Colonic mucosa (tissue), 4 donors: ENCODE results near the gene KIF12. TPM values are rescaled to one million over a fixed set of nuclear protein-coding genes. Genes with fewer than 3 reads are reported as not detected.

Experiments used
- DNase-seq: peaks from one replicate; pipeline ENCODE4 v3.0.0-alpha.2; 2020
- H3K27ac ChIP-seq: fragments of 200-600 bp; one replicate; pipeline ENCODE4 v1.8.0; 2021
- H3K27me3 ChIP-seq: fragments of 200-600 bp; one replicate; pipeline ENCODE4 v1.8.0; 2021
- H3K36me3 ChIP-seq: fragments of 200-600 bp; one replicate; pipeline ENCODE4 v1.8.0; 2021
- H3K4me1 ChIP-seq: fragments of 200-600 bp; one replicate; pipeline ENCODE4 v1.8.0; 2021; ENCODE audit warnings: mild to moderate bottlenecking
- H3K4me3 ChIP-seq: fragments of 200-600 bp; one replicate; pipeline ENCODE4 v1.8.0; 2021
- H3K9ac ChIP-seq, 2 donors: one replicate each; pipeline ENCODE4 v1.7.0; 2013; ENCODE audit warnings: control low read depth in 2 of 2, low read depth in 2 of 2, low read length in 2 of 2
- H3K9me3 ChIP-seq: fragments of 200-600 bp; one replicate; pipeline ENCODE4 v1.8.0; 2021
- intact Hi-C: fragments of 100-400 bp; cut with DNase I; formaldehyde crosslinking; loops from one replicate; pipeline ENCODE4 v1.14.1; 2022
- total RNA-seq, 2 donors: library from RNA; stranded (reverse); fragmentation: NEBNext Ultra II Directional in 1 of 2; extraction: Animal tissue kit (Norgen Biotek cat#: 25700) in 1 of 2; gene quantifications; one replicate each; pipeline ENCODE4 v1.2.1, GENCODE V29; 2021
- TF ChIP-seq, protein P1 (sequence below): fragments of 200-600 bp; IDR thresholded peaks from one replicate; pipeline ENCODE4 v1.8.0; 2022; ENCODE audit warnings: antibody characterized with exemption, mild to moderate bottlenecking
- donor health status: healthy.
- donor health status: DM: no; HTN: no; CAD: no.
- donor health status: DM: no; HTN: no; CAD: no.

The KIF12 gene
- total RNA-seq, 2 donors from 2014 or later = 27.2 to 33.8 TPM

GRCh38 chr9:114050226-114050568 is 48.9 kb downstream of the KIF12 start:
- H3K9ac ChIP-seq = no peak overlapping the region
- no peak overlapping the region for H3K27ac ChIP-seq
- no peak for DNase-seq
- TF ChIP-seq, protein P1, sequence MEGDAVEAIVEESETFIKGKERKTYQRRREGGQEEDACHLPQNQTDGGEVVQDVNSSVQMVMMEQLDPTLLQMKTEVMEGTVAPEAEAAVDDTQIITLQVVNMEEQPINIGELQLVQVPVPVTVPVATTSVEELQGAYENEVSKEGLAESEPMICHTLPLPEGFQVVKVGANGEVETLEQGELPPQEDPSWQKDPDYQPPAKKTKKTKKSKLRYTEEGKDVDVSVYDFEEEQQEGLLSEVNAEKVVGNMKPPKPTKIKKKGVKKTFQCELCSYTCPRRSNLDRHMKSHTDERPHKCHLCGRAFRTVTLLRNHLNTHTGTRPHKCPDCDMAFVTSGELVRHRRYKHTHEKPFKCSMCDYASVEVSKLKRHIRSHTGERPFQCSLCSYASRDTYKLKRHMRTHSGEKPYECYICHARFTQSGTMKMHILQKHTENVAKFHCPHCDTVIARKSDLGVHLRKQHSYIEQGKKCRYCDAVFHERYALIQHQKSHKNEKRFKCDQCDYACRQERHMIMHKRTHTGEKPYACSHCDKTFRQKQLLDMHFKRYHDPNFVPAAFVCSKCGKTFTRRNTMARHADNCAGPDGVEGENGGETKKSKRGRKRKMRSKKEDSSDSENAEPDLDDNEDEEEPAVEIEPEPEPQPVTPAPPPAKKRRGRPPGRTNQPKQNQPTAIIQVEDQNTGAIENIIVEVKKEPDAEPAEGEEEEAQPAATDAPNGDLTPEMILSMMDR = no peak
- H3K9me3 ChIP-seq = no peaks in the 10 kb centered on the region
- no peak overlapping the region for H3K4me3 ChIP-seq
- intact Hi-C loops = no loop called here
- no peaks in the 10 kb centered on the region for H3K4me1 ChIP-seq
- no peaks in the 10 kb centered on the region for H3K27me3 ChIP-seq
- H3K36me3 ChIP-seq = no peaks in the 10 kb centered on the region

DNA sequence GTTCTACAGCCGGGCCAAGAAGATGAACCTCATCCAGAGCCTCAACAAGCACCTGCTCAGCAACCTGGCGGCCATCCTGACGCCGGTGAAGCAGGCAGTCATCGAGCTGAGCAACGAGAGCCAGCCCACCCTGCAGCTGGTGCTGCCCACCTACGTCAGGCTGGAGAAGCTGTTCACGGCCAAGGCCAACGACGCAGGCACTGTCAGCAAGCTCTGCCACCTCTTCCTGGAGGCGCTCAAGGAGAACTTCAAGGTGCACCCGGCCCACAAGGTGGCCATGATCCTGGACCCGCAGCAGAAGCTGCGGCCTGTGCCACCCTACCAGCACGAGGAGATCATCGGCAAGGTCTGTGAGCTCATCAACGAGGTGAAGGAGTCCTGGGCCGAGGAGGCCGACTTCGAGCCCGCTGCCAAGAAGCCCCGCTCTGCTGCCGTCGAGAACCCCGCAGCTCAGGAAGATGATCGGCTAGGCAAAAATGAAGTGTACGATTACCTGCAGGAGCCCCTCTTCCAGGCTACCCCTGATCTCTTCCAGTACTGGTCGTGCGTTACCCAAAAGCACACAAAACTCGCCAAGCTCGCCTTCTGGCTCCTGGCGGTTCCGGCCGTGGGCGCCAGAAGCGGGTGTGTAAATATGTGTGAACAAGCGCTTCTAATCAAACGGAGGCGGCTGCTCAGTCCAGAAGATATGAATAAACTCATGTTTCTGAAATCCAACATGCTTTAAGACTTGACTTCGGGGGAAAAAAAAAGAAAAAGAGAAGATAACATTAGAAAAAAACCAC is 49.5 kb downstream of the KIF12 start:
- DNase-seq = no peak
- Histone ChIP-seq H3K9me3 (no peaks in the 10 kb centered on the region), H3K27me3 (no peaks in the 10 kb centered on the region), H3K4me3 (no peak overlapping the region), H3K27ac (no peak overlapping the region), H3K36me3 (no peaks in the 10 kb centered on the region), H3K4me1 (no peaks in the 10 kb centered on the region), H3K9ac (no peak overlapping the region)
- TF ChIP-seq, protein P1 = no peak
- intact Hi-C loops = loop anchor here (5.0 kb wide), 1 partner anchor 197 kb away; no protein-coding TSS in a partner anchor

DNA sequence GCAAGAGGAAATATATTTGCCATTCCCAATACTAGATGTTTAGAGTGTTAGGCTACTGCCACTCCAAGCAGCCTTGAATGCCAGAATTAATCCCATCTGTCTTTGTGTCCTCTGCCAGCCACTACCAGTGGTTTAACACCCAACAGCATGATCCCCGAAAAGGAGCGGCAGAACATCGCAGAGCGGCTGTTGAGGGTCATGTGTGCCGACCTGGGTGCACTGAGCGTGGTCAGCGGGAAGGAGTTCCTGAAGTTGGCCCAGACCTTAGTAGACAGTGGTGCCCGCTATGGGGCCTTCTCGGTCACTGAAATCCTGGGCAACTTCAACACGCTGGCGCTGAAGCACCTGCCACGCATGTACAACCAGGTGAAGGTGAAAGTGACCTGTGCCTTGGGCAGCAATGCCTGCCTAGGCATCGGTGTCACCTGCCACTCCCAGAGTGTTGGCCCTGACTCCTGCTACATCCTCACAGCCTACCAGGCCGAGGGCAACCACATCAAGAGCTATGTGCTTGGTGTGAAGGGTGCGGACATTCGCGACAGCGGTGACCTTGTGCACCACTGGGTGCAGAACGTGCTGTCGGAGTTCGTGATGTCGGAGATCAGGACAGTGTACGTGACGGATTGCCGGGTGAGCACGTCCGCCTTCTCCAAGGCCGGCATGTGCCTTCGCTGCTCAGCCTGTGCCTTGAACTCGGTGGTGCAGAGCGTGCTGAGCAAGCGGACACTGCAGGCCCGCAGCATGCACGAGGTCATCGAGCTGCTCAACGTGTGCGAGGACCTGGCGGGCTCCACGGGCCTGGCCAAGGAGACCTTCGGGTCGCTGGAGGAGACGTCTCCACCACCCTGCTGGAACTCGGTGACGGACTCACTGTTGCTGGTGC is 50.3 kb downstream of the KIF12 start:
- H3K36me3 ChIP-seq = no peaks in the 10 kb centered on the region
- H3K9me3 ChIP-seq = no peaks in the 10 kb centered on the region
- no peak overlapping the region for H3K4me3 ChIP-seq
- H3K27me3 ChIP-seq = no peaks in the 10 kb centered on the region
- no peak overlapping the region for H3K27ac ChIP-seq
- TF ChIP-seq, protein P1 = no peak
- intact Hi-C loops = loop anchor here (5.0 kb wide), 1 partner anchor 196 kb away; no protein-coding TSS in a partner anchor
- no peak overlapping the region for H3K9ac ChIP-seq
- peak; percentile 13 for DNase-seq
- H3K4me1 ChIP-seq = no peaks in the 10 kb centered on the region

- Histone ChIP-seq H3K27me3 (no peaks in the 10 kb centered on the region), H3K36me3 (no peaks in the 10 kb centered on the region), H3K9me3 (no peaks in the 10 kb centered on the region), H3K27ac (no peak overlapping the region), H3K4me3 (no peak overlapping the region), H3K4me1 (no peaks in the 10 kb centered on the region), H3K9ac (no peak overlapping the region)
- TF ChIP-seq, protein P1 = peak; percentile 50
- intact Hi-C loops = loop anchor here (5.0 kb wide), 1 partner anchor 195 kb away; no protein-coding TSS in a partner anchor
- peak; percentile 38 for DNase-seq
Measured at GRCh38 chr9:114047717-114048116, 51.4 kb downstream of the KIF12 start.

DNA sequence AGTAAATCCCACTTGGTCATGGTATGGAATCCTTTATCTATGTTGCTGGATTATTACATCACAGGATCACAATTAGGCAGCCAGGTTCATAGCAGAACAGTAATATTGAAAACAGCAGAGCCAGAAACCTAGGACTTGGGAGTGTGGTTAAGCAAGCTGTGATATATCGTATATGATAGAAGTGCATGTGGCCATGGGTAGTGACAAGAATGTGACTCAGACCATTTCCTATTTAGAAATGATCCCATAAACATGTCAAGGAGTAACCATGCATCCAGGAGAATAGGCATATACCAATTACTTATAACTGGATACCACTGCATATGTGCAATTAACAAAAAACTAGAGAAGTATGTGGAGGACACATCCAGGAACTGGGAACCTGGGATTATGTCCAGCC is 52.2 kb downstream of the KIF12 start:
- Histone ChIP-seq H3K4me3 (no peak overlapping the region), H3K9ac (no peak overlapping the region), H3K27ac (no peak overlapping the region), H3K4me1 (no peaks in the 10 kb centered on the region), H3K36me3 (no peaks in the 10 kb centered on the region), H3K9me3 (no peaks in the 10 kb centered on the region), H3K27me3 (no peaks in the 10 kb centered on the region)
- TF ChIP-seq, protein P1 = no peak
- intact Hi-C loops = loop anchor here (5.0 kb wide), 1 partner anchor 195 kb away; no protein-coding TSS in a partner anchor
- no peak for DNase-seq
